PFSK-1 (cell line): ENCODE results near the gene CYYR1.

Experiments used
- FOXP2 ChIP-seq: optimal IDR thresholded peaks from 2 replicates; pipeline ENCODE3; 2011; ENCODE audit warnings: borderline replicate concordance, control low read depth, inconsistent platforms; ENCODE audit not compliant: insufficient read depth; ENCODE audit errors: extremely low read length, extremely low read depth
- POLR2AphosphoS5 ChIP-seq: IDR thresholded peaks from 2 replicates; pipeline ENCODE4 v1.6.1; 2012; ENCODE audit warnings: low read depth, mild to moderate bottlenecking, control low read depth, low read length, moderate library complexity
- REST ChIP-seq, 2 experiments: IDR thresholded peaks; 2 replicates each; pipeline versions ENCODE4 v1.6.1 to v1.8.0; 2011 to 2012; ENCODE audit warnings: low read depth in 2 of 2, low read length in 2 of 2, control low read depth in 1 of 2, inconsistent platforms in 1 of 2, mild to moderate bottlenecking in 1 of 2, moderate library complexity in 1 of 2; ENCODE audit not compliant: insufficient read depth in 1 of 2
- SIN3A ChIP-seq: IDR thresholded peaks from 2 replicates; pipeline ENCODE4 v1.6.1; 2012; ENCODE audit warnings: mild to moderate bottlenecking, low read length, moderate library complexity, borderline replicate concordance; ENCODE audit not compliant: insufficient read depth
- TAF1 ChIP-seq: IDR thresholded peaks from 2 replicates; pipeline ENCODE4 v1.6.1; 2012; ENCODE audit warnings: low read length, control low read depth, borderline replicate concordance; ENCODE audit not compliant: insufficient read depth

Gene CYYR1

GRCh38 chr21:26515257-26515656 is 57.8 kb downstream of the CYYR1 start:
- TF ChIP-seq REST (IDR thresholded peaks at IDR 0.05; ENCODE audit: insufficient read depth in 1 of 2, low read depth in 2 of 2, low read length in 2 of 2) (no peak), POLR2AphosphoS5 (no peak), FOXP2 (no peak), TAF1 (no peak), SIN3A (no peak)

- TF ChIP-seq FOXP2 (no peak), REST (IDR thresholded peaks at IDR 0.05; ENCODE audit: insufficient read depth in 1 of 2, low read depth in 2 of 2, low read length in 2 of 2) (no peak)
These were observed 59.9 kb downstream of the CYYR1 start for GRCh38 chr21:26513212-26513611.

GRCh38 chr21:26512664-26513063 is 60.4 kb downstream of the CYYR1 start:
- TF ChIP-seq SIN3A (no peak), POLR2AphosphoS5 (no peak)

- no peak for TF ChIP-seq POLR2AphosphoS5
- TF ChIP-seq SIN3A = no peak
- no peak for TF ChIP-seq FOXP2
- TF ChIP-seq TAF1 = no peak
- TF ChIP-seq REST (IDR thresholded peaks at IDR 0.05; ENCODE audit: insufficient read depth in 1 of 2, low read depth in 2 of 2, low read length in 2 of 2) = no peak
These were observed 64.2 kb downstream of the CYYR1 start for GRCh38 chr21:26508903-26509302.

GRCh38 chr21:26506956-26507355 is 66.1 kb downstream of the CYYR1 start:
- TF ChIP-seq FOXP2 = no peak
- no peak for TF ChIP-seq TAF1
- TF ChIP-seq REST (IDR thresholded peaks at IDR 0.05; ENCODE audit: insufficient read depth in 1 of 2, low read depth in 2 of 2, low read length in 2 of 2) = no peak
- no peak for TF ChIP-seq POLR2AphosphoS5
- no peak for TF ChIP-seq SIN3A
